Measurements from ENCODE around the gene CPNE1. TPM values are rescaled to one million over a fixed set of nuclear protein-coding genes. Genes with fewer than 3 reads are reported as not detected.

CPNE1 gene
- polyA plus RNA-seq, 3 donors = 153 to 210 (median 167) TPM

DNA sequence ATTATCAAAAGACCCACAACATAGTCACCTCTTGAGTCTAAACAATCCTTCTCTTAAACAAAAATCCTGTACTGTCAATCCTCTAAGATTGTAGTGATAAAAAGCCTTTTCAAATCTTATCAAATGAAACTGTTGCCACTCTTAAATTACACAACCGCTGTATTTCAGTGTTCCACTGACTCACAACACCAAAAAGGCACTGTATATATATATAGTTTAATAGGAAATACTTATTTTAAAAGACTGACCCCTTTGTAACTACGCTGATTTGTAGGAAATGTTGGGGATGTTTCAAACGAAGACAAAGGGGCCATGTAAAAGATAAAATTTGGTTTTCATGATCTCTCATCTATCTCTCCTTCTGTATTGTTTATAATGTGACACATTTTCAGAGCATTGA, 14.1 kb downstream of the CPNE1 start:
- H3K9ac ChIP-seq (ENCODE audit: insufficient read depth, low read length, poor library complexity, severe bottlenecking) = no peak overlapping the region
- Mint-ChIP-seq H3K27ac (peak overlapping the region in 1 of 7 donors; percentile 50), H3K36me3 (peaks cover 16 to 22% of the 10 kb centered on the region in 2 donors), H3K4me3 (no peak overlapping the region), H3K27me3 (ENCODE audit: low read depth in 3 of 3) (no peaks in the 10 kb centered on the region), H3K4me1 (peaks cover 3% of the 10 kb centered on the region), H3K9me3 (no peaks in the 10 kb centered on the region)
- H4K20me1 ChIP-seq (ENCODE audit: insufficient read depth, low read length) = peaks cover 98% of the 10 kb centered on the region
- intact Hi-C loops (cut with micrococcal nuclease) = no loop called here
- peaks cover 93% of the 10 kb centered on the region for H3K79me2 ChIP-seq (ENCODE audit: insufficient read depth, low read length)
- no peaks in the 10 kb centered on the region for H3K4me1 ChIP-seq (ENCODE audit: control insufficient read depth in 1 of 2, insufficient read depth in 2 of 2, low read length in 2 of 2)
- no peak overlapping the region for H2AFZ ChIP-seq (ENCODE audit: insufficient read depth, low read depth, low read length, poor library complexity, severe bottlenecking)
- H3K36me3 ChIP-seq (replicated peaks in 1 of 2; ENCODE audit: control insufficient read depth in 1 of 2, insufficient read depth in 2 of 2, low read length in 2 of 2) = peaks cover 45 to 72% of the 10 kb centered on the region in 2 donors
- H3K27ac ChIP-seq (ENCODE audit: low read depth in 1 of 2, low read length in 2 of 2) = no peak overlapping the region
- no CpG with 5 or more reads among the region's 3 CpGs for WGBS (ENCODE audit: insufficient coverage)
- TF ChIP-seq, protein P1, sequence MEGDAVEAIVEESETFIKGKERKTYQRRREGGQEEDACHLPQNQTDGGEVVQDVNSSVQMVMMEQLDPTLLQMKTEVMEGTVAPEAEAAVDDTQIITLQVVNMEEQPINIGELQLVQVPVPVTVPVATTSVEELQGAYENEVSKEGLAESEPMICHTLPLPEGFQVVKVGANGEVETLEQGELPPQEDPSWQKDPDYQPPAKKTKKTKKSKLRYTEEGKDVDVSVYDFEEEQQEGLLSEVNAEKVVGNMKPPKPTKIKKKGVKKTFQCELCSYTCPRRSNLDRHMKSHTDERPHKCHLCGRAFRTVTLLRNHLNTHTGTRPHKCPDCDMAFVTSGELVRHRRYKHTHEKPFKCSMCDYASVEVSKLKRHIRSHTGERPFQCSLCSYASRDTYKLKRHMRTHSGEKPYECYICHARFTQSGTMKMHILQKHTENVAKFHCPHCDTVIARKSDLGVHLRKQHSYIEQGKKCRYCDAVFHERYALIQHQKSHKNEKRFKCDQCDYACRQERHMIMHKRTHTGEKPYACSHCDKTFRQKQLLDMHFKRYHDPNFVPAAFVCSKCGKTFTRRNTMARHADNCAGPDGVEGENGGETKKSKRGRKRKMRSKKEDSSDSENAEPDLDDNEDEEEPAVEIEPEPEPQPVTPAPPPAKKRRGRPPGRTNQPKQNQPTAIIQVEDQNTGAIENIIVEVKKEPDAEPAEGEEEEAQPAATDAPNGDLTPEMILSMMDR (IDR thresholded peaks at IDR 0.05) = no peak
- H3K4me3 ChIP-seq (replicated peaks in 1 of 3; ENCODE audit: low read depth in 2 of 3, low read length in 3 of 3) = no peak overlapping the region
- no peaks in the 10 kb centered on the region for H3K27me3 ChIP-seq (ENCODE audit: control insufficient read depth in 2 of 2, insufficient read depth in 2 of 2, low read length in 2 of 2)
- no peak overlapping the region for H3K4me2 ChIP-seq (replicated peaks; ENCODE audit: extremely low read depth, low read length, poor library complexity, severe bottlenecking)
- no peaks in the 10 kb centered on the region for H3K9me3 ChIP-seq (replicated peaks in 1 of 2; ENCODE audit: control insufficient read depth in 1 of 2, insufficient read depth in 1 of 2, low read length in 2 of 2)
- no peak for DNase-seq

DNA sequence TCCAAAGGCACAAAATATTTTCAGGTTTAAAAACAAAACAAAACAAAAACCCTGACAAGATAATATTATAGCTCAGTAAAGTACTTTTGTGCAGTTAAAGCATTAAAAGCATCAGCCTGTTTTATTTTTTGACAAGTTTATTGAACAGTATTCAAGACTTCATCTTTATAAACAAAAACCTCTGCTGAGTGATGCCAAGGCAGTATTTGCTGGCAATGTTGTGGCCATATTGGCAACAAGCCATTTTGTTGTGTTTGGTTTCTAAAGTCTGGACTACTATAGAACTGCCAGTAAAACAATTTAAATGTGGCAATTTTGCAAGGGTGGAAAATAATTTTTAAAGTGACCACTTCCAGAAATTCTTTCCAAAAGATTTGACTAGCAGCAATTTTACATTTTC, 15.9 kb downstream of the CPNE1 start:
- H3K9me3 ChIP-seq (replicated peaks in 1 of 2; ENCODE audit: control insufficient read depth in 1 of 2, insufficient read depth in 1 of 2, low read length in 2 of 2) = no peaks in the 10 kb centered on the region
- H4K20me1 ChIP-seq (ENCODE audit: insufficient read depth, low read length) = peaks cover 98% of the 10 kb centered on the region
- no peaks in the 10 kb centered on the region for H3K4me1 ChIP-seq (ENCODE audit: control insufficient read depth in 1 of 2, insufficient read depth in 2 of 2, low read length in 2 of 2)
- H3K4me2 ChIP-seq (replicated peaks; ENCODE audit: extremely low read depth, low read length, poor library complexity, severe bottlenecking) = no peak overlapping the region
- intact Hi-C loops (cut with micrococcal nuclease) = no loop called here
- H3K27ac Mint-ChIP-seq = no peak overlapping the region
- H3K4me3 Mint-ChIP-seq = no peak overlapping the region
- H3K4me3 ChIP-seq (replicated peaks in 1 of 3; ENCODE audit: low read depth in 2 of 3, low read length in 3 of 3) = no peak overlapping the region
- H3K36me3 ChIP-seq (replicated peaks in 1 of 2; ENCODE audit: control insufficient read depth in 1 of 2, insufficient read depth in 2 of 2, low read length in 2 of 2) = peaks cover 29 to 64% of the 10 kb centered on the region in 2 donors
- TF ChIP-seq, protein P1 (IDR thresholded peaks at IDR 0.05) = no peak
- no peaks in the 10 kb centered on the region for H3K9me3 Mint-ChIP-seq
- peaks cover 88% of the 10 kb centered on the region for H3K79me2 ChIP-seq (ENCODE audit: insufficient read depth, low read length)
- no peak overlapping the region for H3K9ac ChIP-seq (ENCODE audit: insufficient read depth, low read length, poor library complexity, severe bottlenecking)
- no peak for DNase-seq
- H3K27ac ChIP-seq (ENCODE audit: low read depth in 1 of 2, low read length in 2 of 2) = no peak overlapping the region
- no peaks in the 10 kb centered on the region for H3K27me3 ChIP-seq (ENCODE audit: control insufficient read depth in 2 of 2, insufficient read depth in 2 of 2, low read length in 2 of 2)
- peaks cover 16 to 22% of the 10 kb centered on the region in 2 donors for H3K36me3 Mint-ChIP-seq
- no peaks in the 10 kb centered on the region for H3K27me3 Mint-ChIP-seq (ENCODE audit: low read depth in 3 of 3)
- no peak overlapping the region for H2AFZ ChIP-seq (ENCODE audit: insufficient read depth, low read depth, low read length, poor library complexity, severe bottlenecking)
- H3K4me1 Mint-ChIP-seq = peaks cover 7% of the 10 kb centered on the region
